GM18861 (cell line): ENCODE data around the gene CD96.
"Not testable (repeated sequence)": the region's sequence is repeated elsewhere in the genome, so short reads cannot be mapped to it uniquely, and the experiment has no call there.

Experiments used
- ATAC-seq: cut with Tn5 transposase; IDR thresholded peaks from one replicate; pipeline ENCODE4 v1.9.1; 2021; ENCODE audit not compliant: unreplicated experiment

CD96 gene

GRCh38 chr3:111541911-111542483 lies at the start of gene CD96:
TSS of gene CD96 (plus strand) at chr3:111542197. CDS start at chr3:111542249, 52 bp downstream.
- peak; percentile 35 for ATAC-seq

- ATAC-seq: no peak
Measured at GRCh38 chr3:111493276-111493675, 48.7 kb upstream of the CD96 start.

GRCh38 chr3:111496894-111497559 lies 45.0 kb upstream of the CD96 start:
- ATAC-seq: no peak

GRCh38 chr3:111498022-111498421 lies 44.0 kb upstream of the CD96 start:
- no peak for ATAC-seq

GRCh38 chr3:111506435-111506834 lies 35.6 kb upstream of the CD96 start:
- peak; percentile 85 for ATAC-seq

- ATAC-seq: no peak
Measured at GRCh38 chr3:111509308-111509707, 32.7 kb upstream of the CD96 start.

- ATAC-seq: no peak
Measured at GRCh38 chr3:111517801-111518200, 24.2 kb upstream of the CD96 start.

- no peak for ATAC-seq
Measured at GRCh38 chr3:111519178-111519855, 22.7 kb upstream of the CD96 start.

GRCh38 chr3:111521891-111522290 lies 20.1 kb upstream of the CD96 start:
- no peak for ATAC-seq

- ATAC-seq: not testable (repeated sequence)
Measured at GRCh38 chr3:111524486-111524885, 17.5 kb upstream of the CD96 start.

- no peak for ATAC-seq
Measured at GRCh38 chr3:111531446-111531845, 10.6 kb upstream of the CD96 start.

- no peak for ATAC-seq
Measured at GRCh38 chr3:111534701-111535100, 7.3 kb upstream of the CD96 start.

GRCh38 chr3:111538111-111538510 lies 3.9 kb upstream of the CD96 start:
- no peak for ATAC-seq

- ATAC-seq: peak; percentile 18
Measured at GRCh38 chr3:111538681-111539083, 3.3 kb upstream of the CD96 start.

- peak; percentile 57 for ATAC-seq
Measured at GRCh38 chr3:111539351-111540331, 2.4 kb upstream of the CD96 start.

- ATAC-seq: no peak
Measured at GRCh38 chr3:111541391-111541790, 606 bp upstream of the CD96 start.

GRCh38 chr3:111542611-111543300 lies 759 bp downstream of the CD96 start:
- no peak for ATAC-seq

GRCh38 chr3:111545349-111545748 lies 3.4 kb downstream of the CD96 start:
- ATAC-seq: no peak

GRCh38 chr3:111547631-111548030 lies 5.6 kb downstream of the CD96 start:
- ATAC-seq: peak; percentile 81

GRCh38 chr3:111548092-111548491 lies 6.1 kb downstream of the CD96 start:
- ATAC-seq: peak; percentile 54
